K562 (cell line): ENCODE measurements around the gene ADIPOQ. TPM values are rescaled to one million over a fixed set of nuclear protein-coding genes. Genes with fewer than 3 reads are reported as not detected.

Experiments used
- DMBX1 ChIP-seq: fragments of 250-450 bp; sonication (Bioruptor Pico); IDR thresholded peaks from 2 replicates; pipeline ENCODE4 v1.8.0; 2022; ENCODE audit warnings: inconsistent platforms, mild to moderate bottlenecking, moderate library complexity, borderline replicate concordance
- polyA plus RNA-seq, 8 experiments: library from polyadenylated mRNA; depleted of rRNA in 4 of 8; stranded (reverse) in 5 of 8; unstranded in 3 of 8; fragments of >200 nt; fragmentation: Nextera tagmentation in 2 of 8; fragmentation: Illumina TruSeq in 1 of 8; extraction: Ambion mirVana in 2 of 8; extraction: Trizol in 1 of 8; gene quantifications; 2 replicates each; pipeline versions ENCODE4 v1.2.1 to v1.2.3, GENCODE V29; 2011 to 2014; ENCODE audit warnings: inconsistent platforms in 1 of 8, missing spikeins in 1 of 8
- total RNA-seq, 7 experiments: library from RNA; depleted of rRNA in 6 of 7; stranded (reverse); fragments of >200 nt in 6 of 7; fragmentation: Illumina TruSeq in 2 of 7; extraction: Trizol in 2 of 7; gene quantifications; 2 replicates each; pipeline versions ENCODE4 v1.2.1 to v1.2.3, GENCODE V29; 2011 to 2021; ENCODE audit warnings: low replicate concordance in 1 of 7
- TF ChIP-seq, protein P1 (sequence below), 2 experiments: fragments of 450-650 bp in 1 of 2; sonication (generic) in 1 of 2; formaldehyde crosslinking in 1 of 2; IDR thresholded peaks; 2 replicates each; pipeline versions ENCODE4 v1.7.1 to v1.9.0; 2016 to 2022; ENCODE audit warnings: inconsistent platforms in 1 of 2, mild to moderate bottlenecking in 1 of 2, missing genetic modification reagents in 1 of 2

The ADIPOQ gene
- total and polyA plus RNA-seq, 9 of the 15 experiments (the other 6 are each of a cell fraction or from before 2014, with no cell fraction given): 0.01 to 0.04 (median 0.03) TPM; not detected in 4

DNA sequence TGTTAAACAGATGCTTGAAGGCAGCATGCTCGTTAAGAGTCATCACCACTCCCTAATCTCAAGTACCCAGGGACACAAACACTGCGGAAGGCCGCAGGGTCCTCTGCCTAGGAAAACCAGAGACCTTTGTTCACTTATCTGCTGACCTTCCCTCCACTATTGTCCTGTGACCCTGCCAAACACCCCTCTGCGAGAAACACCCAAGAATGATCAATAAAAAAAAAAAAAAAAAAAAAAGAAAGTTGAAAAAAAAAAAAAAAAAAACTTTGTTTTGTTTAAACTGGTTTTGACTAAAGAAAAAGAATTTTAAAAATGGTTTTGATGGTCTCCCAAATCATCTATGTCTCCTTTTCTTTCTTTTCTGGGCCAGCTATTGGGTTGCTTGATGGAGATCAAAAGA is 32.3 kb downstream of the ADIPOQ start (continued):
- TF ChIP-seq, protein P1, sequence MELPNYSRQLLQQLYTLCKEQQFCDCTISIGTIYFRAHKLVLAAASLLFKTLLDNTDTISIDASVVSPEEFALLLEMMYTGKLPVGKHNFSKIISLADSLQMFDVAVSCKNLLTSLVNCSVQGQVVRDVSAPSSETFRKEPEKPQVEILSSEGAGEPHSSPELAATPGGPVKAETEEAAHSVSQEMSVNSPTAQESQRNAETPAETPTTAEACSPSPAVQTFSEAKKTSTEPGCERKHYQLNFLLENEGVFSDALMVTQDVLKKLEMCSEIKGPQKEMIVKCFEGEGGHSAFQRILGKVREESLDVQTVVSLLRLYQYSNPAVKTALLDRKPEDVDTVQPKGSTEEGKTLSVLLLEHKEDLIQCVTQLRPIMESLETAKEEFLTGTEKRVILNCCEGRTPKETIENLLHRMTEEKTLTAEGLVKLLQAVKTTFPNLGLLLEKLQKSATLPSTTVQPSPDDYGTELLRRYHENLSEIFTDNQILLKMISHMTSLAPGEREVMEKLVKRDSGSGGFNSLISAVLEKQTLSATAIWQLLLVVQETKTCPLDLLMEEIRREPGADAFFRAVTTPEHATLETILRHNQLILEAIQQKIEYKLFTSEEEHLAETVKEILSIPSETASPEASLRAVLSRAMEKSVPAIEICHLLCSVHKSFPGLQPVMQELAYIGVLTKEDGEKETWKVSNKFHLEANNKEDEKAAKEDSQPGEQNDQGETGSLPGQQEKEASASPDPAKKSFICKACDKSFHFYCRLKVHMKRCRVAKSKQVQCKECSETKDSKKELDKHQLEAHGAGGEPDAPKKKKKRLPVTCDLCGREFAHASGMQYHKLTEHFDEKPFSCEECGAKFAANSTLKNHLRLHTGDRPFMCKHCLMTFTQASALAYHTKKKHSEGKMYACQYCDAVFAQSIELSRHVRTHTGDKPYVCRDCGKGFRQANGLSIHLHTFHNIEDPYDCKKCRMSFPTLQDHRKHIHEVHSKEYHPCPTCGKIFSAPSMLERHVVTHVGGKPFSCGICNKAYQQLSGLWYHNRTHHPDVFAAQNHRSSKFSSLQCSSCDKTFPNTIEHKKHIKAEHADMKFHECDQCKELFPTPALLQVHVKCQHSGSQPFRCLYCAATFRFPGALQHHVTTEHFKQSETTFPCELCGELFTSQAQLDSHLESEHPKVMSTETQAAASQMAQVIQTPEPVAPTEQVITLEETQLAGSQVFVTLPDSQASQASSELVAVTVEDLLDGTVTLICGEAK (IDR thresholded peaks at IDR 0.05): peak; percentile 77
- TF ChIP-seq, protein P1 (CRISPR knock-in tag; IDR thresholded peaks at IDR 0.05): peak; percentile 76
- 0 out of 2 replicates have a peak, but pooled peaks have one; percentile 28 for TF ChIP-seq DMBX1
